ENCODE data around the gene DKC1. TPM values are rescaled to one million over a fixed set of nuclear protein-coding genes. Genes with fewer than 3 reads are reported as not detected.
A peak's percentile ranks its signal among the peaks of the same experiment; 100 is the strongest.

Gene DKC1
- polyA plus RNA-seq, 2 donors: 22.3 to 43.0 TPM

- H3K27me3 ChIP-seq (ENCODE audit: control insufficient read depth in 1 of 2, insufficient read depth in 2 of 2, low read length in 2 of 2): no peaks in the 10 kb centered on the region
- no peak overlapping the region for H3K4me3 ChIP-seq (ENCODE audit: low read depth in 1 of 2, low read length in 2 of 2)
- no peaks in the 10 kb centered on the region for H3K9me3 ChIP-seq (ENCODE audit: control insufficient read depth in 2 of 2, insufficient read depth in 1 of 2, low read depth in 1 of 2, low read length in 1 of 2)
- H3K27ac ChIP-seq (ENCODE audit: low read depth in 2 of 2, low read length in 1 of 2): peak overlapping the region in 1 of 2 donors; percentile 31
- no peaks in the 10 kb centered on the region for H3K36me3 ChIP-seq (ENCODE audit: control insufficient read depth in 2 of 2, insufficient read depth in 2 of 2, low read length in 1 of 2)
- 72 to 83% methylated on average over 1 of the region's 1 CpG for WGBS, 2 donors
- H3K4me1 ChIP-seq (ENCODE audit: control insufficient read depth in 2 of 2, insufficient read depth in 2 of 2, low read length in 1 of 2): peaks cover 2% of the 10 kb centered on the region in 2 donors
These were observed 35.2 kb upstream of the DKC1 start for GRCh38 chrX:154727418-154727817.

- H3K4me3 ChIP-seq (ENCODE audit: low read depth in 1 of 2, low read length in 2 of 2): no peak overlapping the region
- WGBS, 2 donors: 31 to 48% methylated on average over 3 of the region's 3 CpGs
- peaks cover 2% of the 10 kb centered on the region in 2 donors for H3K4me1 ChIP-seq (ENCODE audit: control insufficient read depth in 2 of 2, insufficient read depth in 2 of 2, low read length in 1 of 2)
- H3K36me3 ChIP-seq (ENCODE audit: control insufficient read depth in 2 of 2, insufficient read depth in 2 of 2, low read length in 1 of 2): no peaks in the 10 kb centered on the region
- H3K27me3 ChIP-seq (ENCODE audit: control insufficient read depth in 1 of 2, insufficient read depth in 2 of 2, low read length in 2 of 2): no peaks in the 10 kb centered on the region
- no peak overlapping the region for H3K27ac ChIP-seq (ENCODE audit: low read depth in 2 of 2, low read length in 1 of 2)
- no peaks in the 10 kb centered on the region for H3K9me3 ChIP-seq (ENCODE audit: control insufficient read depth in 2 of 2, insufficient read depth in 1 of 2, low read depth in 1 of 2, low read length in 1 of 2)
These were observed 34.8 kb upstream of the DKC1 start for GRCh38 chrX:154727871-154728270.

GRCh38 chrX:154728431-154729190, 34.1 kb upstream of the DKC1 start:
- H3K4me1 ChIP-seq (ENCODE audit: control insufficient read depth in 2 of 2, insufficient read depth in 2 of 2, low read length in 1 of 2): peaks cover 2% of the 10 kb centered on the region in 2 donors
- H3K4me3 ChIP-seq (ENCODE audit: low read depth in 1 of 2, low read length in 2 of 2): no peak overlapping the region
- H3K9me3 ChIP-seq (ENCODE audit: control insufficient read depth in 2 of 2, insufficient read depth in 1 of 2, low read depth in 1 of 2, low read length in 1 of 2): no peaks in the 10 kb centered on the region
- H3K27ac ChIP-seq (ENCODE audit: low read depth in 2 of 2, low read length in 1 of 2): peak overlapping the region in 1 of 2 donors; percentile 4
- 70 to 76% methylated on average over 7 of the region's 7 CpGs for WGBS, 2 donors
- no peaks in the 10 kb centered on the region for H3K36me3 ChIP-seq (ENCODE audit: control insufficient read depth in 2 of 2, insufficient read depth in 2 of 2, low read length in 1 of 2)
- no peaks in the 10 kb centered on the region for H3K27me3 ChIP-seq (ENCODE audit: control insufficient read depth in 1 of 2, insufficient read depth in 2 of 2, low read length in 2 of 2)

- WGBS, 2 donors: 74 to 83% methylated on average over 3 of the region's 3 CpGs
- Histone ChIP-seq H3K27me3 (ENCODE audit: control insufficient read depth in 1 of 2, insufficient read depth in 2 of 2, low read length in 2 of 2) (no peaks in the 10 kb centered on the region), H3K27ac (ENCODE audit: low read depth in 2 of 2, low read length in 1 of 2) (peak overlapping the region; percentile 40 to 67), H3K36me3 (ENCODE audit: control insufficient read depth in 2 of 2, insufficient read depth in 2 of 2, low read length in 1 of 2) (no peaks in the 10 kb centered on the region), H3K9me3 (ENCODE audit: control insufficient read depth in 2 of 2, insufficient read depth in 1 of 2, low read depth in 1 of 2, low read length in 1 of 2) (no peaks in the 10 kb centered on the region), H3K4me3 (ENCODE audit: low read depth in 1 of 2, low read length in 2 of 2) (no peak overlapping the region), H3K4me1 (ENCODE audit: control insufficient read depth in 2 of 2, insufficient read depth in 2 of 2, low read length in 1 of 2) (peaks cover 2% of the 10 kb centered on the region in 2 donors)
These were observed 33.2 kb upstream of the DKC1 start for GRCh38 chrX:154729439-154729838.

- H3K27ac ChIP-seq (ENCODE audit: low read depth in 2 of 2, low read length in 1 of 2): peak overlapping the region; percentile 53 to 67
- peaks cover 2% of the 10 kb centered on the region in 2 donors for H3K4me1 ChIP-seq (ENCODE audit: control insufficient read depth in 2 of 2, insufficient read depth in 2 of 2, low read length in 1 of 2)
- no peaks in the 10 kb centered on the region for H3K27me3 ChIP-seq (ENCODE audit: control insufficient read depth in 1 of 2, insufficient read depth in 2 of 2, low read length in 2 of 2)
- no peak overlapping the region for H3K4me3 ChIP-seq (ENCODE audit: low read depth in 1 of 2, low read length in 2 of 2)
- WGBS, 2 donors: 17 to 47% methylated on average over 6 of the region's 6 CpGs
- no peaks in the 10 kb centered on the region for H3K36me3 ChIP-seq (ENCODE audit: control insufficient read depth in 2 of 2, insufficient read depth in 2 of 2, low read length in 1 of 2)
- no peaks in the 10 kb centered on the region for H3K9me3 ChIP-seq (ENCODE audit: control insufficient read depth in 2 of 2, insufficient read depth in 1 of 2, low read depth in 1 of 2, low read length in 1 of 2)
These were observed 32.3 kb upstream of the DKC1 start for GRCh38 chrX:154730253-154730891.

GRCh38 chrX:154731184-154731583, 31.5 kb upstream of the DKC1 start:
- H3K4me1 ChIP-seq (ENCODE audit: control insufficient read depth in 2 of 2, insufficient read depth in 2 of 2, low read length in 1 of 2): peaks cover 2 to 8% of the 10 kb centered on the region in 2 donors
- WGBS, 2 donors: 86 to 90% methylated on average over 5 of the region's 5 CpGs
- no peaks in the 10 kb centered on the region for H3K36me3 ChIP-seq (ENCODE audit: control insufficient read depth in 2 of 2, insufficient read depth in 2 of 2, low read length in 1 of 2)
- no peaks in the 10 kb centered on the region for H3K27me3 ChIP-seq (ENCODE audit: control insufficient read depth in 1 of 2, insufficient read depth in 2 of 2, low read length in 2 of 2)
- no peaks in the 10 kb centered on the region for H3K9me3 ChIP-seq (ENCODE audit: control insufficient read depth in 2 of 2, insufficient read depth in 1 of 2, low read depth in 1 of 2, low read length in 1 of 2)
- no peak overlapping the region for H3K27ac ChIP-seq (ENCODE audit: low read depth in 2 of 2, low read length in 1 of 2)
- H3K4me3 ChIP-seq (ENCODE audit: low read depth in 1 of 2, low read length in 2 of 2): no peak overlapping the region

GRCh38 chrX:154731881-154732280, 30.8 kb upstream of the DKC1 start:
- 80 to 82% methylated on average over 7 of the region's 7 CpGs for WGBS, 2 donors

GRCh38 chrX:154732421-154733065, 30.1 kb upstream of the DKC1 start:
- H3K27ac ChIP-seq (ENCODE audit: low read depth in 2 of 2, low read length in 1 of 2): peak overlapping the region; percentile 13 to 39
- H3K4me3 ChIP-seq (ENCODE audit: low read depth in 1 of 2, low read length in 2 of 2): no peak overlapping the region
- no peaks in the 10 kb centered on the region for H3K27me3 ChIP-seq (ENCODE audit: control insufficient read depth in 1 of 2, insufficient read depth in 2 of 2, low read length in 2 of 2)
- H3K9me3 ChIP-seq (ENCODE audit: control insufficient read depth in 2 of 2, insufficient read depth in 1 of 2, low read depth in 1 of 2, low read length in 1 of 2): no peaks in the 10 kb centered on the region
- no peaks in the 10 kb centered on the region for H3K36me3 ChIP-seq (ENCODE audit: control insufficient read depth in 2 of 2, insufficient read depth in 2 of 2, low read length in 1 of 2)
- peaks cover 2 to 8% of the 10 kb centered on the region in 2 donors for H3K4me1 ChIP-seq (ENCODE audit: control insufficient read depth in 2 of 2, insufficient read depth in 2 of 2, low read length in 1 of 2)
- 31 to 57% methylated on average over 5 of the region's 5 CpGs for WGBS, 2 donors

More at GRCh38 chrX:154731881-154732280, 30.8 kb upstream of the DKC1 start:
- Histone ChIP-seq H3K27ac (ENCODE audit: low read depth in 2 of 2, low read length in 1 of 2) (peak overlapping the region in 1 of 2 donors; percentile 12), H3K4me1 (ENCODE audit: control insufficient read depth in 2 of 2, insufficient read depth in 2 of 2, low read length in 1 of 2) (peaks cover 2 to 8% of the 10 kb centered on the region in 2 donors), H3K9me3 (ENCODE audit: control insufficient read depth in 2 of 2, insufficient read depth in 1 of 2, low read depth in 1 of 2, low read length in 1 of 2) (no peaks in the 10 kb centered on the region), H3K4me3 (ENCODE audit: low read depth in 1 of 2, low read length in 2 of 2) (no peak overlapping the region), H3K27me3 (ENCODE audit: control insufficient read depth in 1 of 2, insufficient read depth in 2 of 2, low read length in 2 of 2) (no peaks in the 10 kb centered on the region), H3K36me3 (ENCODE audit: control insufficient read depth in 2 of 2, insufficient read depth in 2 of 2, low read length in 1 of 2) (no peaks in the 10 kb centered on the region)

GRCh38 chrX:154733066-154733425, 29.6 kb upstream of the DKC1 start:
- no peaks in the 10 kb centered on the region for H3K36me3 ChIP-seq (ENCODE audit: control insufficient read depth in 2 of 2, insufficient read depth in 2 of 2, low read length in 1 of 2)
- H3K27me3 ChIP-seq (ENCODE audit: control insufficient read depth in 1 of 2, insufficient read depth in 2 of 2, low read length in 2 of 2): no peaks in the 10 kb centered on the region
- 56 to 75% methylated on average over 2 of the region's 2 CpGs for WGBS, 2 donors
- no peaks in the 10 kb centered on the region for H3K9me3 ChIP-seq (ENCODE audit: control insufficient read depth in 2 of 2, insufficient read depth in 1 of 2, low read depth in 1 of 2, low read length in 1 of 2)
- peaks cover 2 to 8% of the 10 kb centered on the region in 2 donors for H3K4me1 ChIP-seq (ENCODE audit: control insufficient read depth in 2 of 2, insufficient read depth in 2 of 2, low read length in 1 of 2)
- H3K4me3 ChIP-seq (ENCODE audit: low read depth in 1 of 2, low read length in 2 of 2): no peak overlapping the region
- no peak overlapping the region for H3K27ac ChIP-seq (ENCODE audit: low read depth in 2 of 2, low read length in 1 of 2)
